Activated T-helper 1 cell treated with Interleukin-2 at 50 U/mL for 16 hours (primary cell): ENCODE data around the gene PTMS.

Source experiments
- DNase-seq: peaks from one replicate; pipeline ENCODE4 v3.0.0-alpha.2; 2020; ENCODE audit warnings: low read depth

The PTMS gene

DNA sequence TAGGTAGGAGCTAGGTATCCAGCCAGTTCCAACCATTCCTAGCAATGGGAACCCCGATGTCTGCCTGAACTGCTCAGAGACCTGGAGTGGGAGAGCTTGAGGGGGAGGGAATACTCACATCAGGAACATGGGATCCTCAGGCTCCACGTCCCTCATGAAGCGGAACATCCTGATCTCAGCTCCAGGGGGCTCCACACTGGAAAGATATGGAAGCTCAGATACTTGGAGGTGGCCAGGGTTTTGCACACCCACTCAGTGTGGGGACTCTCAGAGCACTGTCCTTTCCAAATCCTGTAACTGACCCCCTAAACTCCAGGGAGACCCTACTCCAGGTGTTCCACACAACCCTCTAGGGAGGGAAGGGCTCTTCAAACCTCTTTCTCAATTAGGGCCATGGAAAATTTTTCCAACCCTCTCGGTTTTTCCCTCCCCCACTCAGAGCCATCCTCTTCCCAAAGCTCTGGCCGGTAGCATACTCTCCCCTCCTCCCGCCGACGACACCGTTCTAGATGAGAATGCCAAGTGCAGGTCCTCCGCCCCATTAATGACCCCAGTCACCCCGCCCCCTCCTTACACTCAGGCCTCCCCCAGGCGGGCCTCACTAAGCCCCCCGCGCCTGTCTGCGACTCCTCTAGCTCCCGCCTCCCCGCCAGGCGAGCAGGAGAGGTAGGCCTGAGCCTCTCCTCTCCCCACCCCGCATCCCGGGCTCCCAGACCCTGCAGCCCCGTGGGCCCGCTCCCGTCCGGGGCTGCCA lies 13.8 kb upstream of the PTMS start:
- DNase-seq = no peak

DNA sequence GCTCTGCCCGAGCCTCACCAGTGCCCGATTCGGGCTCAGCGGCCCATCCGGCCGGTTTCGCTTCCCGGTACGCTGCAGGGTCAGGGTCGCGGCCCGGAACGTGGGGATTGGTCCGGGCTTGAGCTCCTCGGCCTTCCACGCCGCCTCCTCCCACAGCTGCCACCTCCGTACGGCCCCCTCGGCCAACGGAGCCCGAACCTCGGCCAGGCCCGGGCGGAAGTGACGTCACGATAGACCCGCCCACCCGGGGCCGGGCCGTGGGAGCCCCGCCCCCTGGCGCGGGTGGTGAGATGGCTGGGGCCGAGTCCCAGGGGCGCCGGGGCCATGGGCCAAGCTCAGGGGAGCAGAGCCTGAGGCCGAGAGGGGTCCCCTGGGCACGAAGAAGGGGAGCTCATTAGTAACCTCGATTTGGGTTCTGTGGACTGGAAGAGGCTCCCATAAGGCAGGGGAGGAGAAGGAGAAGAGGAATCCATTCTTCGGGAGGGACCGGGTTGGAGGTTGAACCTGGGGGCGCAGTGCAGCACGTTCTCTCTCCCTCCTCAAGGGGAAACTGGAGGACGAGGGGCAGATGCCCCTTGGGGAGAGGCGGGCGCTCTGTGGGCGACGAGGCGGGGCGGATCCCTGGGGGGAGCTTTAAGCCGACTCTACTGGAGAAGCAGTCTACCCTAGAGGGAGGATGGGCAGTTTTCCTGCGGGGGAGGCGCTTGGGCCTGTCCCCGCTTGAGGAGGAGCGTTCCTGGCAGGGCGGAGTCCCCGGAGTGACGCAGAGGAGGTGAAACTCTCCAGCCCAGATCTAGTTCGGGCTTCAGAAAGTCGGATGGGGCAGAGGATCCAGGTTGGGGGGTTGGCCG lies 13.0 kb upstream of the PTMS start, which contains the start of gene MLF2:
TSS of gene MLF2 (minus strand) at position 221 of the 851 bp plus-strand sequence. CDS start 807 bp downstream, outside the sequence.
- peak; percentile 93 for DNase-seq

DNA sequence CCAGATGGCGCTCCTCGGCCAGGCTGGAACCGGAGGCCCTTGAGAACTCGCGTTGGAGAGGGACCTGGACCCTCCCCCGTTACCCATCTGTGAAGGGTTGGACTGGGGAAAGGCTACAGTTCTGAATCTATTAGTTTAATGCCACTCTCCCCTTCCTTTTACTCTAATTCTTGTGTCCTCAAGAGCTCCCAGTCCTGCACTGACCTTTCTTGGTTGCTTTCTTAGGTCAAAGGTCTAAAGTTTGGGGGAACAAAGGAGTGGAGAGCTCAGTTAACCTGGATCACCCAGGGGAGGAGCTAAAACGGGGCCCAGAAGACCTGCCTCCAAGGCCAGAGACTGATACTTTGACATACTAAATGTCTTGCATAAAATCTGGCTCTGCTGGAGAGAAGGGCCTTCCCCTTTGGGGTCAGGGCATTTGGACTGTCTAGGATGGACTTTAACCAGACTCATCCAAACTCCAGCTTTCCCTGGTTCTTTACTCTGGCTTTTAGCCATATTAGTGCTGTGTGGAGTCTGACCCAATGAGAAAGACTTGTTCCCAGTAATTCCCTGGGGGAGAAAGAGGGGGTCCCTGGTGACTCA lies 12.3 kb upstream of the PTMS start:
- no peak for DNase-seq

DNA sequence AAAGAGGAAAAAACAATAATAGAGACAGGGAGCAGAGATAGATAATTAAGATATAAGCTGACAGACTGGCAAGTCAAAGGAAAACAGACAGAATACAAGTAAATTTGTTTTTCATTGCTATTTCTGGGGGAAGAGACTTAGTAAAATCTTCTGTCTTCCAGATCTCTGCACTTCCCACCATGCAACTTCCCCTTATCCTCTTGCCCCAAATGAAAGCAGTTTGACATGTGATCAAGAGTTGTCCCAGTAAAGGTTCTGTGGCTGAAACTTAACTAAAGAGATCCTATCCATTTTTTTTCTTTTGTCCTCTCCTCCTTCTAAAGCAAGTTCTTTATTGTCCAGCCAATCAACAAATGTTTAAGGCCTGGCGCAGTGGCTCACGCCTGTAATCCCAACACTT lies 11.8 kb upstream of the PTMS start:
- DNase-seq = no peak

DNA sequence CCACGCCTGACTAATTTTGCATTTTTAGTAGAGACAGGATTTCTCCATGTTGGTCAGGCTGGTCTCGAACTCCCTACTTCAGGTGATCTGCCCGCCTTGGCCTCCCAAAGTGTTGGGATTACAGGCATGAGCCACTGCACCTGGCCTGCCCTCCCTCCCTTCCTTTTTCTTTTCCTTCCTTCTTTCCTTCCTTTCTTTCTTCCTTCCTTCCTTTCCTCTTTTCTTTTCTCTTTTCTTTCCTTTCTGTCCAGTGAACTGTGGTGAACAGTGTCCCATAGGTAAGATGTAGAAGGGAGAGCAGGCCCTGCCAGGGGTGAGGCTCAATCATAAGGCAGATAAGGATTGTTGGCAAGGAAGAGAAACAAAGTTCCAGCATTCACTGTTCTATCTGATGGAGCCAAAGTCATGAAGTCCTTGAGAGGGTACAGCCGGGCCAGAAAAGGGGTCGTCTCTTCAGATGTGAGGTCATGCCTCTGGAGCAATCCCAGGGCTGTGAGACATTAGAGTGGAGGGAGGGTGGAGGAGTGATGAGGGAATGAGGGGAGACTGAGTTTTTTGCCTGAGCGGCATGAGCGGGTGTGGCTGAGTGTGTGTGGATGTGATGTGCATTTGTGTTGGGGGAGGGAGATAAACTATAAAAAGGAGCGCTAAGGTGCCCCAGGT lies 9.0 kb upstream of the PTMS start:
- no peak for DNase-seq

DNA sequence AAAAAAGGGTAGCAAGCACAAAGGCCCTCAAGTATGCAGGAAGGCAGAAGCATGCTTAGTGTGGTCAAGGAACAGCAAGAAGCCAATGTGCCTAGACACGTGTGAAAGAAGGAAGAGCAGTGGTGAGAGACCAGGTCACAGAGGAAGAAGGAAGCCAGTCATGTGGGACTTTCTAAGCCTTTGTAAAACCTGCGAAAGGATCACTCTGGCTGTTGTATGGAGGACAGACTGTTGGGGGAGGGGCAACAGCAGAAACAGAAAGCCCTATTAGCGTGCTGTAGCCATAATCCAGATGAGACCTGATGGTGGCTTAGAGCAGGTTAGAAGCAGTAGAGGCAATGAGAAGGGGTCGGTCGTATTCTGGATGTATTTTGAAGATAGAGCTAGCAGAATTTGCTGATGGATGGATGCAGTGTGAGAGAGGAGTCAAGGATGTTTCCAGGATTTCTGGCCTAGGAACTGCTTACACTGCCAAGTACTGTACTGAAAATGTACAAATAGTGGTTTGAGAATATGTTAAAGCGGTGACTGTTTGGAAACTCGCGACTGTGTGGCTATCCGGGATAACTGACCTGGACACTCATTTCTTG lies 7.6 kb upstream of the PTMS start:
- DNase-seq = no peak

DNA sequence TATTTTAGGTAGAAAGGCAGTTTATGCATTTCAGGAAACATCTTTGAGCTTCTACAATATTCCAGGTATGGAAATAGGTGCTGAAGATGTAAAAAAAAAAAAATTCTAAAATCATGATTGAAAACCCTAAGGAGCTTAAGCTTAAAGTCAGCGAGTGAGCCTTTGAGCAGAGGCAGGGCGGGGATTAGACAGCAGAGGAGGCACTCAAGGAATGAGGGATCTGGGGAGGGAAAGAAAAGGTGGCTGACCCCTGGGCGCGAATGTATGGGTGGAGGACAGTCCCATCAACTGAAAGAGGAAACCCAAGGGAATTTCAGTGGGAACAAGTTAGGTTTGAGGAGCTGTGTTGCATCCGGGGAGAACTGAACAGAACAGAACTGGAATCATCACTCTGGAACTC lies 6.4 kb upstream of the PTMS start:
- DNase-seq = no peak

DNA sequence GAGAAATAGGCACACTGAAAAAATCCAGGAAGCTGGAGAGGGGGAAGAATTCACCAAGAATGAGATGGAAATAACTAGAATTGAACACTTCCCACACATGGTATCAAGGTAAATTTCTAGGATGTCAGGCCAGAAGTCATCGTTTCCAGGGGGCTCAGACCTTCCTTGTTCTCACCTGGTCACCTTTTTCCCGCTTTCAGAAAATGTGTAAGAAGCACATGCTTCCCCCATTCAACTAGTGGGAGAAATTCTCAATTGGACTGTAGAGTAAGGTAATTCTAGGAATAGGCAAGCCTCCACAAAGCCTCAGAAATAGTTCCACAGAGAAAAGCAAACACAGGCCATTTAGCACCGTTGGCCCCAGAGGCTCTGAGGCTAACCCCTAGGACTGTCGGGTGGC lies 2.8 kb upstream of the PTMS start:
- no peak for DNase-seq

DNA sequence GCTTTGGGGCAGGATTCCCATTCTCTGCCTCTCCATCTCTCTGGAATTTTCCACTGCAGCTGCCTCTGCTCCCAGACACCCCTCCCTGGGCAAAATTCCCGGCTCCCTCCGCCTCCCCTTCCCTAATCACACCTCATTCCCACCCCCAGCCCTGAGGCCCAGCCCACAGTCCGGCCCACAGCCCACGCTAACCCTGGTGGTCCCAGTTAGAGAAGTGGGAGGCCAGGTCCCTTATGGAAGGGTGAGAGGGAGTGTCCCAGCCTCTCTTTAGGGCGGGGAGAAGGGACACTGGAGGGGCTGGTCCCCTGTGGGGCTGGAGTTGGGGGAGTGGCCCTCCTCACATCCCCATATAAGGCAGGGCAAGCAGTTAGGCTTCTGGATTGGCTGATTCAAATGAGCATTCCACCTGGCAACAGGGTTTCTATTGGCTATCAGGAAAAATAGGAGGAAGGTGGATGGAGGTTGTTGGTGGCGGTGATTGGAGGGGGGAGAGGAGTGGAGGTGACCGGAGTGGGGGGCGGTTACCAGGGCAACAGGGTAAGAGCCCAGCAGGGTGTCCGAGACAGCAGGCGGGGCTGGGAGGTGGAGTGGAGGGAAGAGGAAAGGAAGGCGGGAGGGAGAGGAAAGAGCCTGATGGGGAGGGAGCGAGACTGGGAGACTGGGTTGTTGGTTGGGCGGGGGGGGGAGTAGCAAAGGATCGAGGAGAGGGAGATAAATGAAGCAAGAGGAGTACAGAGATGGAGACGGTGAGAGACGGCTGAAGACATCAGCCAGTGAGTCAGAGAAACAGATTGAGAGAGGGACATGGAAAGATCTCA lies 1.9 kb upstream of the PTMS start:
- DNase-seq = no peak

DNA sequence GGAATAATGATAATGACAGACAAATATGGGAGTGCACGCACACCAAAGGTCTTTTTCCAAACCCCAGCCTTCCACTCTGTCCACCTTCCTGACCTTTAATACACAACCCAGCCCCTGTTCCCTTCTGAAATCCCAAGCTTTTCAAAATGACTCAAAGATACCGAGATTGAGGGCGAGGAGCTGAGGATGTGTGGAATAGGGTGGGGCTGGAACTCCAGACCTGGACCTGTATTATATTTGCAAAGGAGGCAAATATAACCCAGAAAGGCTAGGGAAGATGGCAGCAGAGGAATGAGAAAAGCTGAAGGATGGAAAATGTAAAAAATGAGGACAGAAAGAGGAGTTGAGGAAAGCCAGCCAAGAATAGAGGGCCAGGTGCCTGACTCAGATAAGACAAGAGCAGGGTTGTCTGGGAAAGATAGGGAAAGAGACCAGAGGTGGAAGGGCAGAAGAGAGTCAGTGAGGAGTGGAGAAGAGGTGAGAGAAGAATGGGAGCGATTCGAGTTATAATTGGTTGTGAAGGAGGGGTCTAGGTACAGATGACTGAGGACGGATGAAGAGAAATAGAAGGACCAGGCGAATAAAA lies 1.0 kb upstream of the PTMS start:
- DNase-seq = no peak

DNA sequence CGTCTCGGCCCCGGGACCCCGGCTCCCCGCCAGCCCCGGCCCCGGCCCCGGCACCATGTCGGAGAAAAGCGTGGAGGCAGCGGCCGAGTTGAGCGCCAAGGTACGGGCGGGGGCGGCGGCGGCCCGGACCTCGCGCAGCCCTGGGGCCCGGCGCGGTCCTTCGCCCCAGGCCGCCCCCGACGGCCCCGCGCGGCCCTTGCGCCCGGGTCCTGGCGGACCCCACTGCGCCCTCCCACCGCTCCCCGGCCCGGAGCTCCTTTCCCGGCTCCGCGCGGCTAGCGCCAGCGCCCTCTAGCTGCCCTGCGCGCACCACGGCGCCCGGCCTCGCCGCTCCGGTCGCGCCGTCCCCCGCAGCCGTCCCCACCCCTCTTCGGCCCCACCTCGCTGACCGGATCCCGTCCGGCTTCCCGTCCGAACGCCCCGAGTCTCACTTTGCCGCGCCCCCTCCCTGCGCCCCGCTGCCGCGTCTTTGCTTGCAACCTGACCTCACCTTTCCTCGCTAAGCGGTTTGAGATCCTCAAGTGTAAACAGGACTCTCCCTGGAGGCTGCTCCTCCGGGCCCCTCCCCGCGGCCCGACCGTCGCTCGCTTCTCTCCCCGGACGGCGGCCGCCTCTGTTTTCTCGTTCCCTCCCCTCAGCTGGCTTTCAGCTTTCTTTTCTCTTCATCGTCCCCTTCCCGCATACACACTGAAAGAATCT lies 637 bp downstream of the PTMS start:
- peak; percentile 35 for DNase-seq

DNA sequence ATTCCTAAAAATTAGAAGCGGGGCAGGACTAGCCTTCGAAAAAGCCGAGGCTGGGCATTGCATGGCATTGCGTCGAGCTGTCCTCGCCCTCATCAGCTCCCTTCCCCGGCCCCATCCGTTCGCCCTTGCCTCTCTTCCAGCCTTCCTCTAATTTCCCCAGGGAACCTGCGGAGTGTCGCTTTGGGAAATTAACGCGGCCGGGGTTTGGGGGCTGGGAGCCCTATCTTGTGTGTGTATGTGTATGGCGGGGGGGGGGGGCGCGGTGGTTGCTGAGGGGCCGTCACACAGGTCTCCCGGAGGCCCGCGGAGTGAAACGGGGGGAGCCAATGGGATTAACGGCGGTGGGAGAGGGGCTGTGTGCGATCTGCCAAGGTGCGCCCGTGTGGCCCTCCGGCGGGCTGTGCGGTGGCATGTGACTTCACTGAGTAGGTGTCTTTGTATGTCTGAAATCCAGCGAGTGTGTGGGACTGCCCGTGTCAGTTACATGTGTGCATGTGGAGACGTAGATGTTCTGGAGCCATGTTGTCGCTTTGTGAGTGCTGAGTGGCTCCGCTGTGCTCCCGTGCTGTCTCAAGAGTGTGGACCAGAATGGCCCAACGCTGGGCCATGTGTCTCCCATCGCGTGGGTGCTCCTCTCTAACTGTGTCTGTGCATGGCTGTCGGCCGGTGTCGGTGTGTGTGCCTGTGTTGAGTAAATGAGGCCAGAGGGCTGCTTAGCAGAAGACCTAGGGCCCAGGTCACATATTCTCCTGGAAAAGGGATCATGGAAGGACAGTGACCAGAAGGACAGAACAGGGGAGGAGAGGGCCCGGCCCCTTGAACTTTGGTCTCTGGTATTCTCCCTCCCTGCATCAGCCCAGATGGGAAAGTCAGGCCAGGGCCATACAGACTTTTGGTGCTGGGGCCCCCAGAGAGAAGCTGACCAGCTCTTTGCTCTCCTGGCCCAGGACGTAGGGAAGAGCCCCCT lies 1.5 kb downstream of the PTMS start:
- no peak for DNase-seq

DNA sequence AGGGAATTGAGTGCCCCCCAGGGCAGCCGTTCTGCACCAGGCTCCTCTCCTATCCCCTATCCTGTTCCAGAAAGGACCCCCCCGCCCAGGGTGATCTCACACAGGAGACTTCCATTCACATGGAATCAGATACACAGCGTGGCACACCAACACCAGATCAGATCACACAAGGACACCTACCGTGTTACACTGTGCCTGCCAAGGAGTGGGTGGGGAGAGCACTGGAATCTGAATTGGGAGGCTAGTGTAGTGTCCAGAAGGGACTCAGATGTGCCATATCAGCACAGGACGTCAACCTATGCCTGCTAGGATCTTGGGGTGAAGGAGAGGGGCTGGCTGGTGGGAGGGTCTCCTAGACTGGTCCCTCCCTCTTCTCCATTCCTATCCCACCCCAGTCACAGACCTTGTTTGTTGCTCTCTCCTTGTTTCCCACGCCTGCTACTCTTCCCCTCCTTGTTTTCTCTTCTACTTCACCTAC lies 2.3 kb downstream of the PTMS start:
- DNase-seq = no peak

DNA sequence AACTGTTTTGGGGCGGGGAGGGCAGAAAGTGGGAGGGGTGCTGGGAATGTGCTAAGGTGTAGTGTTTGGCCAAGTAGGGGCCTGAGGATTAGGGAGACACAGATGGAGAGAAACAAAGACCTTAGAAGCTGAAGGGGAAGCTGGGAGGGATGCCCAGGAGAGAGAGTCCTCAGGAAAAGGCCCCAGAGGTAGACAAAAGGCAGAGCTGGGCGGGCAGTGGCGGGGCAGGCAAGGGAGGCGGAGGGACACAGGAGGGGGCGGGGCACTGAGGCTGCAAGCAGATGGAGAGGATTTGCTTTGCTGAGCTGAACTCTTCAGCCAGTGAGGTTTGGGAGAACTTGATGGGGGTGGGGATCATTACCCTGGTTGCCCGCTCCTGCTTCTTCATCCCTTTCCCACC lies 2.8 kb downstream of the PTMS start:
- no peak for DNase-seq

DNA sequence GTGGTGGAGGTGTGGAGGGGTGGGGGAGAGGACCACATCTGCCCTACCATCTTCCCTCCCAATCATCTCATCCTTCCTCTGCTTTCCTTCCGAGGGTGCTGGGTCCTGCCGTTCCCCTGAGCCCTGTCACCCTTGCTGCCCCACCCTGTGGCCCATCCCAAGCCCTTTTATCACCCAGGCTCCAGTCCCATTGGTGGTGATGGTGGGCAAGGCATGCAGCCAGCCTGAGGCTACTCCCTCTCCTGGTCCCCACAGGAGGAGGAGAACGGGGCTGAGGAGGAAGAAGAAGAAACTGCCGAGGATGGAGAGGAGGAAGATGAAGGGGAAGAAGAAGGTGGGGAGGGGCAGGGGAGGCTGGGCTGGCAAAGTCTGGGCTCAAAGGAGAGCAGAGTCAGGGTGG lies 3.5 kb downstream of the PTMS start:
- DNase-seq = no peak

DNA sequence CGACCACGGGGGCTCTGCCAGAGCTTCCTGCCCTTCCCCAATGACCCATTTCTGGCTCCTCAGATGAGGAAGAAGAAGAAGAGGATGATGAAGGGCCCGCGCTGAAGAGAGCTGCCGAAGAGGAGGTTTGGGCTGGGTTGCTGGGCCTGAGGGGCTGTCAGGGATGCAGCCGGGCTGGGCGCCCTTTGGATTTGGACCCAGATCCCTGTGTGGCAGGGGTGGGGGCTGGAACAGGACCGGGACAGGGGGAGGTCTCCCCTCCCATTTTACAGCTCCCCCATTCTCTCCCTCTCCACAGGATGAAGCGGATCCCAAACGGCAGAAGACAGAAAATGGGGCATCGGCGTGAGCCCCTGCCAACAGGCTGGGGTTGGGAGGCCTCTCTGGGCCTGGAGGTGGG lies 3.9 kb downstream of the PTMS start:
- no peak for DNase-seq

DNA sequence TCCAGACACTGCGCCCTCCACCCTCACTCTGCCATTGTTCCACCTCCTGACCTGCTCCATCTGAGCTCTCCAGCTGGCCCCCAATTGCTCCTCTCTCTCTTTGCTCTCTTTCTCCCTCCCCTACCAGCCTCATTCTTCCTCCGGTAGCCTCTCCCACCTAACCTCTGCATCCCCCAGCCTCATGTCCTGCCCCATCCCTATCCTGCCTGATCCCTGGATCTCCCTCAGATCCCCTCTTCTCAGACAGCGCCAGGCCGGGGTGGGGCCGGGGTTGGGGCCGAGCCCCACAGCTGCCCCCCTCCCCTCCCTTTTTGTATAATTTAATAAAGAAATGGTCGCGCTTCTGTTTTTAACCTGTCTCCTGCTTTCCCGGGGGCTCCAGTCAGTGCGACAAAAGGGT lies 4.4 kb downstream of the PTMS start:
- no peak for DNase-seq

DNA sequence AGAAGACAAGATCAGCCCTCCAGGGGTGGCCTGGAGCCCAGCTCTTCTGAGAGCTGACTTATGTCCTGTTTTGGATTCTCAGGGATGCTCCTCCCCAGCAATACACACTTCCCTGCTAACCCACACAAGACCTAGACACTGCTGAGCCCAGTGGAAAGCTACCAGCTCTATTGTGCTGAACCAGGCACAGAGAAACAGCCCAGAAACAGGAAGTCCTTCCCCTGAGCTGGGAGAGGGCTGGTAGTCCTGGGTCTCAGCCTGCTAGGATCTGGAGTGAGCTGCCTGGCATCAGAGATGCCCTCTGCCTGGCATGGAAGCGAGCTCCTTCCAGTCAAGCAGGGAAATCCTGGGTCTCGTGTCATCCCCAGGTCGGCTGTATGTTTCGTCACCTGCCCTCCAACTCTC lies 4.9 kb downstream of the PTMS start:
- DNase-seq = no peak
